Measurements from ENCODE around the gene ZNF365.
A peak's percentile ranks its signal among the peaks of the same experiment; 100 is the strongest.

The ZNF365 gene

GRCh38 chr10:62381385-62382102, 7.4 kb downstream of the ZNF365 start:
- no peak for TF ChIP-seq JUND (IDR thresholded peaks at IDR 0.05; ENCODE audit: low read depth)
- DNase-seq (ENCODE audit: low read depth in 1 of 2, low spot score in 1 of 2) = peak in 1 of 2 experiments; percentile 60
- in situ Hi-C loops (cut with HindIII; ENCODE audit: low pct_unique_long_range_greater_than_20kb, low sequenced_read_pairs) = no loop called here

GRCh38 chr10:62382831-62383230, 8.7 kb downstream of the ZNF365 start:
- no peak for DNase-seq (ENCODE audit: low read depth in 1 of 2, low spot score in 1 of 2)
- in situ Hi-C loops (cut with HindIII; ENCODE audit: low pct_unique_long_range_greater_than_20kb, low sequenced_read_pairs) = no loop called here
- no peak for TF ChIP-seq JUND (IDR thresholded peaks at IDR 0.05; ENCODE audit: low read depth)

- DNase-seq (ENCODE audit: low read depth in 1 of 2, low spot score in 1 of 2) = peak in 1 of 2 experiments; percentile 37
- TF ChIP-seq JUND (IDR thresholded peaks at IDR 0.05; ENCODE audit: low read depth) = no peak
- in situ Hi-C loops (cut with HindIII; ENCODE audit: low pct_unique_long_range_greater_than_20kb, low sequenced_read_pairs) = no loop called here
Measured at GRCh38 chr10:62384057-62384446, 9.9 kb downstream of the ZNF365 start.

- in situ Hi-C loops (cut with HindIII; ENCODE audit: low pct_unique_long_range_greater_than_20kb, low sequenced_read_pairs) = no loop called here
- TF ChIP-seq JUND (IDR thresholded peaks at IDR 0.05; ENCODE audit: low read depth) = no peak
- DNase-seq (ENCODE audit: low read depth in 1 of 2, low spot score in 1 of 2) = no peak
Measured at GRCh38 chr10:62384447-62385081, 10.4 kb downstream of the ZNF365 start.

- in situ Hi-C loops (cut with HindIII; ENCODE audit: low pct_unique_long_range_greater_than_20kb, low sequenced_read_pairs) = no loop called here
- TF ChIP-seq JUND (IDR thresholded peaks at IDR 0.05; ENCODE audit: low read depth) = no peak
- DNase-seq (ENCODE audit: low read depth in 1 of 2, low spot score in 1 of 2) = no peak
Measured at GRCh38 chr10:62386356-62387320, 12.5 kb downstream of the ZNF365 start.

- no peak for TF ChIP-seq JUND (IDR thresholded peaks at IDR 0.05; ENCODE audit: low read depth)
- DNase-seq (ENCODE audit: low read depth in 1 of 2, low spot score in 1 of 2) = no peak
- in situ Hi-C loops (cut with HindIII; ENCODE audit: low pct_unique_long_range_greater_than_20kb, low sequenced_read_pairs) = no loop called here
Measured at GRCh38 chr10:62388328-62388727, 14.2 kb downstream of the ZNF365 start.

GRCh38 chr10:62390497-62391176, 16.5 kb downstream of the ZNF365 start:
- TF ChIP-seq JUND (IDR thresholded peaks at IDR 0.05; ENCODE audit: low read depth) = no peak
- in situ Hi-C loops (cut with HindIII; ENCODE audit: low pct_unique_long_range_greater_than_20kb, low sequenced_read_pairs) = no loop called here
- no peak for DNase-seq (ENCODE audit: low read depth in 1 of 2, low spot score in 1 of 2)

- no peak for TF ChIP-seq JUND (IDR thresholded peaks at IDR 0.05; ENCODE audit: low read depth)
- in situ Hi-C loops (cut with HindIII; ENCODE audit: low pct_unique_long_range_greater_than_20kb, low sequenced_read_pairs) = no loop called here
- DNase-seq (ENCODE audit: low read depth in 1 of 2, low spot score in 1 of 2) = no peak
Measured at GRCh38 chr10:62393237-62393636, 19.1 kb downstream of the ZNF365 start.

GRCh38 chr10:62394556-62395018, 20.4 kb downstream of the ZNF365 start:
- TF ChIP-seq JUND (IDR thresholded peaks at IDR 0.05; ENCODE audit: low read depth) = no peak
- DNase-seq (ENCODE audit: low read depth in 1 of 2, low spot score in 1 of 2) = peak; percentile 13 to 51
- in situ Hi-C loops (cut with HindIII; ENCODE audit: low pct_unique_long_range_greater_than_20kb, low sequenced_read_pairs) = no loop called here

GRCh38 chr10:62395892-62396291, 21.7 kb downstream of the ZNF365 start:
- no peak for DNase-seq (ENCODE audit: low read depth in 1 of 2, low spot score in 1 of 2)
- in situ Hi-C loops (cut with HindIII; ENCODE audit: low pct_unique_long_range_greater_than_20kb, low sequenced_read_pairs) = no loop called here
- TF ChIP-seq JUND (IDR thresholded peaks at IDR 0.05; ENCODE audit: low read depth) = no peak

GRCh38 chr10:62396864-62397263, 22.7 kb downstream of the ZNF365 start:
- no peak for TF ChIP-seq JUND (IDR thresholded peaks at IDR 0.05; ENCODE audit: low read depth)
- in situ Hi-C loops (cut with HindIII; ENCODE audit: low pct_unique_long_range_greater_than_20kb, low sequenced_read_pairs) = no loop called here
- DNase-seq (ENCODE audit: low read depth in 1 of 2, low spot score in 1 of 2) = no peak

GRCh38 chr10:62399211-62399610, 25.0 kb downstream of the ZNF365 start:
- in situ Hi-C loops (cut with HindIII; ENCODE audit: low pct_unique_long_range_greater_than_20kb, low sequenced_read_pairs) = no loop called here
- no peak for DNase-seq (ENCODE audit: low read depth in 1 of 2, low spot score in 1 of 2)

More at GRCh38 chr10:62399211-62399610, 25.0 kb downstream of the ZNF365 start:
- no peak for TF ChIP-seq JUND (IDR thresholded peaks at IDR 0.05; ENCODE audit: low read depth)

Data from T47D (cell line).